Aortic smooth muscle cell (primary cell): ENCODE data around the gene LIN28A. TPM values are rescaled to one million over a fixed set of nuclear protein-coding genes. Genes with fewer than 3 reads are reported as not detected.

Source experiments
- total RNA-seq: library from RNA; depleted of rRNA; stranded (reverse); fragments of >200 nt; gene quantifications from 2 replicates; pipeline ENCODE4 v1.2.3, GENCODE V29; 2014

LIN28A gene
- not detected in 2 replicates for total RNA-seq

GRCh38 chr1:26410706-26411623, at the start of gene LIN28A:
TSS of gene LIN28A (plus strand) at chr1:26410817. CDS start at chr1:26410892, 75 bp downstream.

GRCh38 chr1:26372611-26373010, 38.0 kb upstream of the LIN28A start, which contains the start of gene ZNF683:
TSS of gene ZNF683 (minus strand) at chr1:26372750. CDS start at chr1:26368571, 4,179 bp downstream.

GRCh38 chr1:26431979-26432695, 21.5 kb downstream of the LIN28A start, which contains the start of gene DHDDS:
TSS of gene DHDDS (plus strand) at chr1:26432321. CDS start at chr1:26432946, 625 bp downstream.

GRCh38 chr1:26472320-26472900, 61.8 kb downstream of the LIN28A start, which contains the start of gene HMGN2:
TSS of gene HMGN2 (plus strand) at chr1:26472440. CDS start at chr1:26472613, 173 bp downstream.

Other genes starting within 250 kb of the LIN28A start
- gene C1orf232, start 241.9 kb upstream of the LIN28A start, total RNA-seq, result not detected in 2 replicates
- 18.5 and 27.1 TPM in 2 replicates for gene ZNF593, start 240.9 kb upstream of the LIN28A start, total RNA-seq
- gene ZNF593OS, start 239.0 kb upstream of the LIN28A start, total RNA-seq, result 0.19 TPM in 1 of 2 replicates, not detected in the other
- 0.26 TPM in 1 of 2 replicates, not detected in the other for gene CNKSR1, start 233.3 kb upstream of the LIN28A start, total RNA-seq
- gene CATSPER4, start 220.2 kb upstream of the LIN28A start, total RNA-seq, result not detected in 2 replicates
- 6.2 and 7.7 TPM in 2 replicates for gene CEP85, start 176.6 kb upstream of the LIN28A start, total RNA-seq
- 117 and 123 TPM in 2 replicates for gene SH3BGRL3, start 130.7 kb upstream of the LIN28A start, total RNA-seq
- 4.8 and 5.3 TPM in 2 replicates for gene UBXN11, start 104.2 kb upstream of the LIN28A start, total RNA-seq
- gene CD52, start 92.9 kb upstream of the LIN28A start, total RNA-seq, result not detected in 2 replicates
- not detected in 2 replicates for gene CRYBG2, start 56.7 kb upstream of the LIN28A start, total RNA-seq
- gene ZNF683, start 38.1 kb upstream of the LIN28A start, total RNA-seq, result not detected in 2 replicates
- 87.2 and 88.2 TPM in 2 replicates for gene DHDDS, start 21.5 kb downstream of the LIN28A start, total RNA-seq
- 364 and 442 TPM in 2 replicates for gene HMGN2, start 61.6 kb downstream of the LIN28A start, total RNA-seq
- gene RPS6KA1, start 118.9 kb downstream of the LIN28A start, total RNA-seq, result 0.19 and 0.40 TPM in 2 replicates